Testis (tissue), 3 donors: ENCODE measurements around the gene PLA2G1B. TPM values are rescaled to one million over a fixed set of nuclear protein-coding genes. Genes with fewer than 3 reads are reported as not detected.

ENCODE experiments used
- DNase-seq: peaks from one replicate; pipeline ENCODE4 v3.0.0-alpha.2; 2019
- H3K27ac ChIP-seq, 2 donors: fragments of 200-600 bp; sonication (generic); one replicate each; pipeline ENCODE4 v1.5.1; 2019
- H3K27me3 ChIP-seq: fragments of 200-600 bp; sonication (generic); one replicate; pipeline ENCODE4 v1.5.1; 2019
- H3K36me3 ChIP-seq: fragments of 200-600 bp; sonication (generic); one replicate; pipeline ENCODE4 v1.5.1; 2017; ENCODE audit warnings: low read depth; ENCODE audit errors: missing control alignments
- H3K4me1 ChIP-seq: fragments of 200-600 bp; sonication (generic); one replicate; pipeline ENCODE4 v1.5.1; 2019
- H3K4me3 ChIP-seq, 2 donors: fragments of 200-600 bp; sonication (generic); one replicate each; pipeline ENCODE4 v1.5.1; 2017 to 2019
- H3K9me3 ChIP-seq: fragments of 200-600 bp; sonication (generic); one replicate; pipeline ENCODE4 v1.5.1; 2017
- CTCF ChIP-seq, 3 experiments: fragments of 450-650 bp in 2 of 3; fragments of 200-600 bp in 1 of 3; sonication (generic) in 1 of 3; IDR thresholded peaks; one replicate each; pipeline ENCODE4 v1.5.1; 2016 to 2019; ENCODE audit warnings: antibody characterized with exemption in 3 of 3, mild to moderate bottlenecking in 2 of 3, moderate library complexity in 1 of 3
- POLR2A ChIP-seq: fragments of 450-650 bp; IDR thresholded peaks from one replicate; pipeline ENCODE4 v1.6.1; 2017; ENCODE audit warnings: antibody characterized with exemption, mild to moderate bottlenecking, moderate library complexity
- WGBS, 2 donors: methylation state at CpG; one replicate each; pipeline ENCODE4 v1.1.5; 2018; 5-methylcytosine and 5-hydroxymethylcytosine counted together
- intact Hi-C: fragments of 100-400 bp; cut with DNase I; formaldehyde crosslinking; loops from one replicate; pipeline ENCODE4 v1.15.1; 2023; ENCODE audit warnings: low total_unique reads
- polyA plus RNA-seq: library from polyadenylated mRNA; stranded (reverse); fragments of 350-450 nt; fragmentation: Illumina TruSeq; extraction: RNeasy Lipid Tissue Mini Kit (QIAGEN cat#74804); gene quantifications from one replicate; pipeline ENCODE4 v1.2.3, GENCODE V29; 2014; ENCODE audit warnings: low read depth, low replicate concordance; ENCODE audit not compliant: insufficient read depth
- total RNA-seq, 2 donors: library from RNA; depleted of rRNA; stranded (reverse); fragments of >200 nt; gene quantifications; one replicate each; pipeline ENCODE4 v1.2.3, GENCODE V29; 2016

PLA2G1B gene
- total and polyA plus RNA-seq, 3 donors from 2014 or later, result 0.94 to 3.6 TPM; not detected in 1

- TF ChIP-seq POLR2A (no peak), CTCF (IDR thresholded peaks at IDR 0.05) (no peak)
- intact Hi-C loops, result no loop called here
Observed at GRCh38 chr12:120324841-120325417, 2.6 kb downstream of the PLA2G1B start.

GRCh38 chr12:120323772-120324171 lies 3.8 kb downstream of the PLA2G1B start:
- no peak for DNase-seq
- TF ChIP-seq POLR2A (no peak), CTCF (IDR thresholded peaks at IDR 0.05) (no peak)
- intact Hi-C loops, result no loop called here
- Histone ChIP-seq H3K27me3 (no peaks in the 10 kb centered on the region), H3K4me1 (peaks cover 10% of the 10 kb centered on the region), H3K36me3 (no peaks in the 10 kb centered on the region), H3K27ac (no peak overlapping the region), H3K9me3 (no peaks in the 10 kb centered on the region), H3K4me3 (no peak overlapping the region)
- WGBS, 2 donors, result 94 to 95% methylated on average over 2 of the region's 2 CpGs

More at GRCh38 chr12:120324841-120325417, 2.6 kb downstream of the PLA2G1B start:
- H3K4me1 ChIP-seq, result peaks cover 10% of the 10 kb centered on the region
- H3K27me3 ChIP-seq, result no peaks in the 10 kb centered on the region
- DNase-seq, result no peak
- WGBS, 2 donors, result 57 to 58% methylated on average over 9 of the region's 9 CpGs
- no peaks in the 10 kb centered on the region for H3K9me3 ChIP-seq
- H3K36me3 ChIP-seq, result no peaks in the 10 kb centered on the region
- H3K4me3 ChIP-seq, result no peak overlapping the region
- no peak overlapping the region for H3K27ac ChIP-seq

GRCh38 chr12:120321382-120322202 lies 6.0 kb downstream of the PLA2G1B start:
- intact Hi-C loops, result no loop called here
- no peaks in the 10 kb centered on the region for H3K9me3 ChIP-seq
- no peaks in the 10 kb centered on the region for H3K27me3 ChIP-seq
- no peak for TF ChIP-seq CTCF (IDR thresholded peaks at IDR 0.05)
- no peak for TF ChIP-seq POLR2A
- no peak for DNase-seq
- no peak overlapping the region for H3K27ac ChIP-seq
- 77 to 78% methylated on average over 13 of the region's 13 CpGs for WGBS, 2 donors
- H3K36me3 ChIP-seq, result no peaks in the 10 kb centered on the region
- H3K4me3 ChIP-seq, result no peak overlapping the region
- H3K4me1 ChIP-seq, result peaks cover 7% of the 10 kb centered on the region

- no peaks in the 10 kb centered on the region for H3K36me3 ChIP-seq
- 1 to 2% methylated on average over 35 to 38 of the region's 42 CpGs for WGBS, 2 donors
- peak overlapping the region; percentile 53 to 75 for H3K4me3 ChIP-seq
- H3K4me1 ChIP-seq, result peaks cover 7% of the 10 kb centered on the region
- H3K9me3 ChIP-seq, result no peaks in the 10 kb centered on the region
- peak; percentile 40 to 63 (median 62) for TF ChIP-seq CTCF (IDR thresholded peaks at IDR 0.05)
- TF ChIP-seq POLR2A, result peak; percentile 12
- peak overlapping the region; percentile 82 to 87 for H3K27ac ChIP-seq
- intact Hi-C loops, result no loop called here
- DNase-seq, result peak; percentile 100
- H3K27me3 ChIP-seq, result no peaks in the 10 kb centered on the region
Observed at GRCh38 chr12:120317224-120318105, 10.1 kb downstream of the PLA2G1B start.
